HepG2 (cell line): Measurements from ENCODE around the gene SPHK2. TPM values are rescaled to one million over a fixed set of nuclear protein-coding genes. Genes with fewer than 3 reads are reported as not detected.

Source experiments
- ARNTL ChIP-seq: sonication (generic); formaldehyde crosslinking; IDR thresholded peaks from 2 replicates; pipeline ENCODE4 v1.4.0; 2020; ENCODE audit warnings: mild to moderate bottlenecking, missing genetic modification reagents
- DNMT1 ChIP-seq: sonication (generic); formaldehyde crosslinking; IDR thresholded peaks from 2 replicates; pipeline ENCODE4 v1.5.1; 2020; ENCODE audit warnings: mild to moderate bottlenecking, missing genetic modification reagents
- ELF1 ChIP-seq: sonication (generic); formaldehyde crosslinking; IDR thresholded peaks from 2 replicates; pipeline ENCODE4 v1.4.0; 2020; ENCODE audit warnings: missing genetic modification reagents
- ELF3 ChIP-seq: IDR thresholded peaks from 2 replicates; pipeline ENCODE4 v1.6.1; 2016; ENCODE audit warnings: missing genetic modification reagents, missing compliant biosample characterization
- MED13 ChIP-seq: sonication (generic); formaldehyde crosslinking; IDR thresholded peaks from 2 replicates; pipeline ENCODE4 v1.5.0; 2020; ENCODE audit warnings: missing genetic modification reagents
- MED8 ChIP-seq: sonication (generic); formaldehyde crosslinking; IDR thresholded peaks from 2 replicates; pipeline ENCODE4 v1.8.1; 2023; ENCODE audit warnings: mild to moderate bottlenecking, missing genetic modification reagents; ENCODE audit not compliant: insufficient replicate concordance
- MEIS2 ChIP-seq: sonication (generic); formaldehyde crosslinking; IDR thresholded peaks from 2 replicates; pipeline ENCODE4 v1.9.0; 2021; ENCODE audit warnings: mild to moderate bottlenecking, missing genetic modification reagents
- NFYB ChIP-seq: sonication (generic); formaldehyde crosslinking; IDR thresholded peaks from 2 replicates; pipeline ENCODE4 v1.4.0; 2020; ENCODE audit warnings: missing genetic modification reagents
- NRL ChIP-seq: sonication (generic); formaldehyde crosslinking; IDR thresholded peaks from 2 replicates; pipeline ENCODE4 v1.5.0; 2020; ENCODE audit warnings: missing genetic modification reagents, mild to moderate bottlenecking, moderate library complexity, borderline replicate concordance
- PRMT3 ChIP-seq: sonication (generic); formaldehyde crosslinking; IDR thresholded peaks from 2 replicates; pipeline ENCODE4 v1.8.1; 2022; ENCODE audit warnings: low read depth, mild to moderate bottlenecking, moderate library complexity, missing genetic modification reagents, borderline replicate concordance
- RARG ChIP-seq: sonication (generic); formaldehyde crosslinking; IDR thresholded peaks from 2 replicates; pipeline ENCODE4 v1.4.0; 2020; ENCODE audit warnings: low read depth, mild to moderate bottlenecking, missing genetic modification reagents
- RFX5 ChIP-seq: IDR thresholded peaks from 2 replicates; pipeline ENCODE4 v1.6.1; 2011; ENCODE audit warnings: low read depth, low read length, improper control_type of control experiment
- SMAD1 ChIP-seq: sonication (generic); formaldehyde crosslinking; IDR thresholded peaks from 2 replicates; pipeline ENCODE4 v1.4.0; 2020; ENCODE audit warnings: missing genetic modification reagents, low read depth, mild to moderate bottlenecking, borderline replicate concordance
- SNRNP70 ChIP-seq: fragments of 200-400 bp; formaldehyde crosslinking; IDR thresholded peaks from 2 replicates; pipeline ENCODE4 v1.6.1; 2017; ENCODE audit warnings: mild to moderate bottlenecking, low read depth, low read length, moderate library complexity
- TBX3 ChIP-seq: fragments of 450-650 bp; IDR thresholded peaks from 2 replicates; pipeline ENCODE4 v1.6.1; 2017; ENCODE audit warnings: antibody characterized with exemption, mild to moderate bottlenecking, inconsistent platforms, borderline replicate concordance
- ZFP41 ChIP-seq: sonication (generic); formaldehyde crosslinking; IDR thresholded peaks from 2 replicates; pipeline ENCODE4 v1.4.0; 2020; ENCODE audit warnings: mild to moderate bottlenecking, missing genetic modification reagents, borderline replicate concordance
- ZNF207 ChIP-seq: fragments of 450-650 bp; IDR thresholded peaks from 2 replicates; pipeline ENCODE4 v1.6.1; 2016; ENCODE audit warnings: antibody characterized with exemption, borderline replicate concordance
- ZNF264 ChIP-seq: sonication (generic); formaldehyde crosslinking; IDR thresholded peaks from 2 replicates; pipeline ENCODE4 v1.4.0; 2020; ENCODE audit warnings: missing genetic modification reagents
- ZNF383 ChIP-seq: sonication (generic); formaldehyde crosslinking; IDR thresholded peaks from 2 replicates; pipeline ENCODE4 v1.4.0; 2020; ENCODE audit warnings: missing genetic modification reagents, mild to moderate bottlenecking, borderline replicate concordance
- ZNF605 ChIP-seq: sonication (generic); formaldehyde crosslinking; IDR thresholded peaks from 2 replicates; pipeline ENCODE4 v1.8.0; 2022; ENCODE audit warnings: mild to moderate bottlenecking, missing genetic modification reagents
- ZNF607 ChIP-seq: sonication (generic); formaldehyde crosslinking; IDR thresholded peaks from 2 replicates; pipeline ENCODE4 v1.5.1; 2020; ENCODE audit warnings: missing genetic modification reagents, mild to moderate bottlenecking, borderline replicate concordance
- ZNF709 ChIP-seq: sonication (generic); formaldehyde crosslinking; IDR thresholded peaks from 2 replicates; pipeline ENCODE4 v1.5.0; 2020; ENCODE audit warnings: mild to moderate bottlenecking, missing genetic modification reagents
- ZNF720 ChIP-seq: sonication (generic); formaldehyde crosslinking; IDR thresholded peaks from 2 replicates; pipeline ENCODE4 v1.4.0; 2020; ENCODE audit warnings: missing genetic modification reagents
- ZNF777 ChIP-seq: sonication (generic); formaldehyde crosslinking; IDR thresholded peaks from 2 replicates; pipeline ENCODE4 v1.4.0; 2020; ENCODE audit warnings: missing genetic modification reagents
- ZNF878 ChIP-seq: sonication (generic); formaldehyde crosslinking; IDR thresholded peaks from 2 replicates; pipeline ENCODE4 v1.8.1; 2023; ENCODE audit warnings: mild to moderate bottlenecking, missing genetic modification reagents, moderate library complexity
- polyA plus RNA-seq, 8 experiments: library from polyadenylated mRNA; depleted of rRNA in 3 of 8; stranded (reverse) in 7 of 8; unstranded in 1 of 8; fragments of >200 nt; fragmentation: Illumina TruSeq in 4 of 8; extraction: Trizol in 4 of 8; gene quantifications; 2 replicates each; pipeline versions ENCODE4 v1.2.1 to v1.2.3, GENCODE V29; 2011 to 2016; ENCODE audit warnings: low read depth in 4 of 8, missing spikeins in 1 of 8, mixed read lengths in 1 of 8; ENCODE audit not compliant: insufficient read depth in 1 of 8
- total RNA-seq, 5 experiments: library from RNA; depleted of rRNA; stranded (reverse); fragments of >200 nt; fragmentation: Illumina TruSeq; extraction: Trizol; gene quantifications; 2 replicates each; pipeline ENCODE4 v1.2.3, GENCODE V29; 2016; ENCODE audit warnings: low read depth in 1 of 5
- TF ChIP-seq, protein P1 (sequence below): sonication (generic); formaldehyde crosslinking; IDR thresholded peaks from 2 replicates; pipeline ENCODE4 v1.4.0; 2020; ENCODE audit warnings: missing genetic modification reagents
- TF ChIP-seq, protein P2 (sequence below): sonication (generic); formaldehyde crosslinking; IDR thresholded peaks from 2 replicates; pipeline ENCODE4 v1.4.0; 2020; ENCODE audit warnings: missing genetic modification reagents, borderline replicate concordance

The SPHK2 gene
- total and polyA plus RNA-seq, 2 of the 13 experiments (the other 11 are each of a cell fraction or from before 2014, with no cell fraction given), result 2.9 to 14.4 TPM

DNA sequence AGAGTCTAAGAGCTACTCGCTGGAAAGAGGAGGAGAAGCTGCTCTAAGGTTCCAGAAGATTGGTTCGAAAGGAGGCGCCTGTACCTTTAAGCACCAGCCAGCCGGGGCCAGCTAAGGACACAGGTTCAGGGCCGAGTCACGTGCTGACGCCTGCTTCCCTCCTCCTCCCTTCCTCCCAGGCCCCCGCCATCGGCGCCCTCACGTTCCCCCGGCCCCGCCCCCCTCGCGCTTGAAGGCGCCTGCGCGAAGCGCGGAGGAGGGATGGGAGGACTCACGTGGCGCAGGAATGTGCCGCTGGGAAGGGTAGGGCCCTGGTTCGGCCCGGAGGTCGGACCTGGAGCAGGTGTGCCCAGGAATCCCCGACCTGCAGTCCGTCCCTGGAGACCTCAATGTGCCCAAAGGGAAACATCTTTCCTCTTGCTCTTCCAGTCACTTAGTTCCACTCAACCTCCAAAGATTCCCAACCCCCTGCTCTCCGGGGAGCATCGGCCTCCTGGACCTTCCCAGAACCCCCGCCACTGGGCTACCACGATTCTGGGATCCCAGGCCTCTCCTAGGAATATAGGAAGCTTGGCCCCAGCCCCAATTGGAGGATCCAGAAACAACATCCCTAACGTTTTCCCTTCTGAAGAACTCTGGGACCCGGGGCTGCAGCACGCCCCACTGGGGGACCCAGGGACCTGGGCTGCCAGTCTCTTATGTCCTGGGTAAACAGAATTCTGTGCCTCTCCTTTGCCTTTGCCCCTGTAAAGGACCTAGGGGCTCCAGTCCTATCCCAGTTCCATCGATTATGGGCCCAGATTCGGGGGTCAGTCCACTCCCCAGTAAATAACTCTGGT lies 15.3 kb downstream of the SPHK2 start (continued):
- no peak for TF ChIP-seq ZNF207
- peak; percentile 83; the same call in 1 of the 2 replicates for TF ChIP-seq ZNF607
- TF ChIP-seq, protein P1, sequence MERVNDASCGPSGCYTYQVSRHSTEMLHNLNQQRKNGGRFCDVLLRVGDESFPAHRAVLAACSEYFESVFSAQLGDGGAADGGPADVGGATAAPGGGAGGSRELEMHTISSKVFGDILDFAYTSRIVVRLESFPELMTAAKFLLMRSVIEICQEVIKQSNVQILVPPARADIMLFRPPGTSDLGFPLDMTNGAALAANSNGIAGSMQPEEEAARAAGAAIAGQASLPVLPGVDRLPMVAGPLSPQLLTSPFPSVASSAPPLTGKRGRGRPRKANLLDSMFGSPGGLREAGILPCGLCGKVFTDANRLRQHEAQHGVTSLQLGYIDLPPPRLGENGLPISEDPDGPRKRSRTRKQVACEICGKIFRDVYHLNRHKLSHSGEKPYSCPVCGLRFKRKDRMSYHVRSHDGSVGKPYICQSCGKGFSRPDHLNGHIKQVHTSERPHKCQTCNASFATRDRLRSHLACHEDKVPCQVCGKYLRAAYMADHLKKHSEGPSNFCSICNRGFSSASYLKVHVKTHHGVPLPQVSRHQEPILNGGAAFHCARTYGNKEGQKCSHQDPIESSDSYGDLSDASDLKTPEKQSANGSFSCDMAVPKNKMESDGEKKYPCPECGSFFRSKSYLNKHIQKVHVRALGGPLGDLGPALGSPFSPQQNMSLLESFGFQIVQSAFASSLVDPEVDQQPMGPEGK (CRISPR knock-in tag), result peak; percentile 83
- TF ChIP-seq NRL, result no peak; the same call in 1 of the 2 replicates
- TF ChIP-seq ELF1, result no peak
- no peak; the same call in 1 of the 2 replicates for TF ChIP-seq RFX5
- TF ChIP-seq SNRNP70, result no peak
- TF ChIP-seq SMAD1 (CRISPR knock-in tag), result no peak
- 0 out of 2 replicates have a peak, but pooled peaks have one; percentile 48 for TF ChIP-seq ZNF878 (CRISPR knock-in tag)
- peak; percentile 58 for TF ChIP-seq ELF3
- no peak for TF ChIP-seq ZNF720 (CRISPR knock-in tag)
- no peak for TF ChIP-seq ZFP41 (CRISPR knock-in tag)
- TF ChIP-seq MED13 (CRISPR knock-in tag), result 0 out of 2 replicates have a peak, but pooled peaks have one; percentile 38
- no peak for TF ChIP-seq ZNF777 (CRISPR knock-in tag)
- no peak for TF ChIP-seq NFYB (CRISPR knock-in tag)
- peak; percentile 87 for TF ChIP-seq ZNF605
- TF ChIP-seq MEIS2, result peak; percentile 57; the same call in 1 of the 2 replicates
- peak; percentile 60; the same call in 1 of the 2 replicates for TF ChIP-seq ZNF709 (CRISPR knock-in tag)
- TF ChIP-seq ZNF383 (CRISPR knock-in tag), result no peak
- TF ChIP-seq RARG (CRISPR knock-in tag), result no peak
- TF ChIP-seq ZNF264 (CRISPR knock-in tag), result 0 out of 2 replicates have a peak, but pooled peaks have one; percentile 50
- peak; percentile 67 for TF ChIP-seq TBX3
- TF ChIP-seq ARNTL (CRISPR knock-in tag), result peak; percentile 100
- TF ChIP-seq PRMT3 (CRISPR knock-in tag), result no peak
- TF ChIP-seq, protein P2, sequence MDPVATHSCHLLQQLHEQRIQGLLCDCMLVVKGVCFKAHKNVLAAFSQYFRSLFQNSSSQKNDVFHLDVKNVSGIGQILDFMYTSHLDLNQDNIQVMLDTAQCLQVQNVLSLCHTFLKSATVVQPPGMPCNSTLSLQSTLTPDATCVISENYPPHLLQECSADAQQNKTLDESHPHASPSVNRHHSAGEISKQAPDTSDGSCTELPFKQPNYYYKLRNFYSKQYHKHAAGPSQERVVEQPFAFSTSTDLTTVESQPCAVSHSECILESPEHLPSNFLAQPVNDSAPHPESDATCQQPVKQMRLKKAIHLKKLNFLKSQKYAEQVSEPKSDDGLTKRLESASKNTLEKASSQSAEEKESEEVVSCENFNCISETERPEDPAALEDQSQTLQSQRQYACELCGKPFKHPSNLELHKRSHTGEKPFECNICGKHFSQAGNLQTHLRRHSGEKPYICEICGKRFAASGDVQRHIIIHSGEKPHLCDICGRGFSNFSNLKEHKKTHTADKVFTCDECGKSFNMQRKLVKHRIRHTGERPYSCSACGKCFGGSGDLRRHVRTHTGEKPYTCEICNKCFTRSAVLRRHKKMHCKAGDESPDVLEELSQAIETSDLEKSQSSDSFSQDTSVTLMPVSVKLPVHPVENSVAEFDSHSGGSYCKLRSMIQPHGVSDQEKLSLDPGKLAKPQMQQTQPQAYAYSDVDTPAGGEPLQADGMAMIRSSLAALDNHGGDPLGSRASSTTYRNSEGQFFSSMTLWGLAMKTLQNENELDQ, result no peak
- no peak for TF ChIP-seq MED8 (CRISPR knock-in tag)
- TF ChIP-seq DNMT1 (CRISPR knock-in tag), result no peak
